ENCODE measurements around the gene CACNA1A.
"Not testable (repeated sequence)": the region's sequence is repeated elsewhere in the genome, so short reads cannot be mapped to it uniquely, and the experiment has no call there.

The CACNA1A gene

DNA sequence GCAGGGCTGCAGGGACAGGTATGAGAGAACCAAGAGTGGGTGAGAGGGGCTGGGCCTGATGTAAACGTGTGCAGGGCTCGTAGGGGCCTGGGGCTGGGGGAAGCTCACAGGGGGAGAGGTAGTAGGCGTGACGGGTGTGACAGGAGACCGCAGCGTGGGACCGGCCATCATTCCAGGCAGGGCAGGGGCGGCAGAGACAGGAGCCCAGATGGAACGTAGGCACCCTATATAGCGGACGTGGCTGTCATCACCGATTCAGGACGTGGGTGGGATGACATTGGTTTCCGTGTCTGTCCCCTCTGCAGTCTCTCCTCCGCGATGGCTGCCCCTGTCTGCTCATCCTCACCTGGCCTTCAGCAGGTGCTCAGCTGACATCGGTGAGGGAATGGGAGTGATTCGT is 307.6 kb downstream of the CACNA1A start:
- DNase-seq (ENCODE audit: low spot score) = no peak

DNA sequence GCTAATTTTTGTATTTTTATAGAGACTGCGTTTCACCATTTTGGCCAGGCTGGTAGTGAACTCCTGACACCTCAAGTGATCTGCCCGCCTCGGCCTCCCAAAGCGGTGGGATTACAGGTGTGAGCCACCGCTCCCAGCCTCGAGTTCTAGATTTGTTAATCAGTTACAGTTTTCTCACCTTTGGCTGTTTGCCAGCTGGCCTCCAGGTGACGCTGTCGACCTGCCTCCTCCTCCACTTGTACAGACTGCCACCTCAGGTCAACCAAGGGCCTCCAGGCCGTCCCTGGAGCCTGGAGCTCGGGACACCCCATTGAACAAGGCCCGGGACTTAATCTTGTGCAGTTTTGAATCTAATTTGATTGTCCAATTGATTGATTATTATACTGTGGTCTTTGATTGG is 310.6 kb downstream of the CACNA1A start:
- no peak for DNase-seq (ENCODE audit: low spot score)

DNA sequence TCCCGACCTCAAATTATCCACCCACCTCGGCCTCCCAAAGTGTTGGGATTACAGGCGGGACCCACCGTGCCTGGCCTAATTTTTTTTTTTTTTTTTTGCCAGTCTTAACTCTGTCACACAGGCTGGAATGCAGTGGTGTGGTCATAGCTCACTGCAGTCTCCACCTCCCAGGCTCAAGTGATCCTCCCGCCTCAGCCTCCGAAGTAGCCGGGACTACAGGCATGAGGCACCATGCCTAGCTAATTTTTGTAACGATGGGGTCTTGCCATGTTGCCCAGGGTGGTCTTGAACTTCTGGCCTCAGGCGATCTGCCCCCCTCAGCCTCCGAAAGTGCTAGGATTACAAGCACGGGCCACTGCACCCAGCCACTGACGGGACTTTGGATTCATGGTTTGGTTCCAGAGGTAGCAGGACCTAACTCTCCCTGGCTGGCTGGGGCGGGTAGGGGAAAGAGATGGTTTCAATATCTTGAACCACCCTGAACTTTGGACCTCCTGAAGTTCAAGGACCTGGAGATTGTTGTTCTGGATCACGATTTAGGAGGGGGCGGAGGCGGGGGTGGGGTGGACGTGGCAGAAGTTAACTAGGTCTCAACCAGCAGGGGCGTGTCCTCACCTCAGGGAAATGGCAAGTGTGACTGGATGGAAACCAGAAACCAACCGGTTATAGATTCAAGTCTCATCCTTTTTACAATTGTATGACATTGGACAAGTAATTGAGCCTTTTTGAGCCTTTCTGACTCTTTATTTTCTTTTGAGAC is 315.3 kb downstream of the CACNA1A start:
- no peak for DNase-seq (ENCODE audit: low spot score)

- no peak for DNase-seq (ENCODE audit: low spot score)
Observed at GRCh38 chr19:13189600-13189999, 316.7 kb downstream of the CACNA1A start.

GRCh38 chr19:13187419-13187818 is 318.9 kb downstream of the CACNA1A start:
- DNase-seq (ENCODE audit: low spot score) = no peak

GRCh38 chr19:13186688-13187087 is 319.6 kb downstream of the CACNA1A start:
- not testable (repeated sequence) for DNase-seq (ENCODE audit: low spot score)

DNA sequence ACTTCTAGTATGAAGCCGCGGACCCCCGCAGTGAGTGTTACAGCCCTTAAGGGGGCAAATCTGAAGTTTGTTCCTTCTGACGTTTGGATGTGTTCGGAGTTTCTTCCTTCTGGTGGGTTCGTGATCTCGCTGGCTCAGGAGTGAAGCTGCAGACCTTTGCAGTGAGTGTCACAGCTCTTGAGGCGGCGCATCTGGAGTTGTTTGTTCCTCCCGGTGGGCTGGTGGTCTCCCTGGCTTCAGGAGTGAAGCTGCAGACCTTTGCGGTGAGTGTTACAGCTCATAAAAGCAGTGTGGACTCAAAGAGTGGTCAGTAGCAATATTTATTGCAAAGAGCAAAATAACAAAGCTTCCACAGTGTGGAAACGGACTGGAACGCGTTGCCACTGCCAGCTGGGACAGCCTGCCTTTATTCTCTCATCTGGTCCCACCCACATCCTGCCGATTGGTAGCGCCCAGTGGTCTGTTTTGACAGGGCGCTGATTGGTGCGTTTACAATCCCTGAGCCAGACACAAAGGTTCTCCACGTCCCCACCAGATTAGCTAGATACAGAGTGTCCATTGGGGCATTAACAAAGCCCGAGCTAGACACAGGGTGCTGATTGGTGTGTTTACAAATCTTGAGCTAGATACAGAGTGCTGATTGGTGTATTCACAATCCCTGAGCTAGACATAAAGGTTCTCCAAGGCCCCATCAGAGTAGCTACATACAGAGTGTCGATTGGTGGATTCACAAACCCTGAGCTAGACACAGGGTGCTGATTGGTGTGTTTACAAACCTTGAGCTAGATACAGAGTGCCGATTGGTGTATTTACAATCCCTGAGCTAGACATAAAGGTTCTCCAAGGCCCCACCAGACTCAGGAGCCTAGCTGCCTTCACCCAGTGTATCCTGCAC is 320.3 kb downstream of the CACNA1A start:
- DNase-seq (ENCODE audit: low spot score) = not testable (repeated sequence)

DNA sequence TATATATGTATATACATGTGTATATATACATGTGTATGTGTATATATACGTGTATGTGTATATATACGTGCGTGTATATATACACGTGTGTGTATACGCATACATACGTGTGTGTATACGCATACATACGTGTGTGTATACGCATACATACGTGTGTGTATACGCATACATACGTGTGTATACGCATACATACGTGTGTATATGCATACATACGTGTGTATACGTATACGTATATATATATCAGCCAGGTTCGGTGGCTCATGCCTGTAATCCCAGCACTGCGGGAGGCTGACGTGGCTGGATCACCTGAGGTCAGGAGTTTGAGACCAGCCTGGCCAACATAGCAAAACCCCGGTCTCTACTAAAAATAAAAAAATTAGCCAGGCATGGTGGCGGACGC is 321.4 kb downstream of the CACNA1A start:
- not testable (repeated sequence) for DNase-seq (ENCODE audit: low spot score)

GRCh38 chr19:13181747-13182388 is 324.4 kb downstream of the CACNA1A start:
- no peak for DNase-seq (ENCODE audit: low spot score)

DNA sequence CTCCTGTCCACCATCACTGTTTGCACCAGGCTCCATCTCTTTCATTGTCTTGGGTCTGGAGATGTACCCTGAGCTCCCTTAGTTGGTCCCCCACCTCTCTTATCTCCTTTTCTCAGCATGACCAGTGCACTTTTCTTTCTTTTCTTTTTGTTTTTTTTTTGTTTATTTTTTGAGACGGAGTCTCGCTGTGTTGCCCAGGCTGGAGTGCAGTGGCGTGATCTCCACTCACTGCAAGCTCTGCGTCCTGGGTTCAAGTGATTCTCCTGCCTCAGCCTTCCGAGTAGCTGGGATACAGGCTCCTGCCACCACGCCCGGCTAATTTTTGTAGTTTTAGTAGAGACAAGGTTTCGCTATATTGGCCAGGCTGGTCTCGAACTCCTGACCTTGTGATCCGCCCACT is 328.0 kb downstream of the CACNA1A start:
- not testable (repeated sequence) for DNase-seq (ENCODE audit: low spot score)

GRCh38 chr19:13177584-13177983 is 328.7 kb downstream of the CACNA1A start:
- DNase-seq (ENCODE audit: low spot score) = not testable (repeated sequence)

DNA sequence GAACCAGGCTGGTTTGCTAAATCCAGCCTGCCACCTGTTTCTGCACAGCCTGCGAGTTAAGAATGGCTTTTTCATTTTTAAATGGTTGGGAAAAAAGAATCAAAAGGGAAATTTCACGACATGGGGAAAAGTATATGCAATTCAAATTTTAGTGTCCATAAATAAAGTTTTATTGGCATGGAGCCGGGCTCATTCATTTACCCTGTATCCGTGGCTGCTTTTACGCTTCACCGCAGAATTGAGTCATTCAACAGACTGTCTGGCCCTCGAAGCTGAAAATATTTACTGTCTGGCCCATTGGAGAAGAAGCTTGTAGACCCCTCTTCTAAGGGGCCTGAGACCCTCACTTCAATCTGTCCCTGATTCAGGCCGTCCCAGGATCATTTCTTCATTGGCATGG is 329.9 kb downstream of the CACNA1A start:
- DNase-seq (ENCODE audit: low spot score) = no peak

DNA sequence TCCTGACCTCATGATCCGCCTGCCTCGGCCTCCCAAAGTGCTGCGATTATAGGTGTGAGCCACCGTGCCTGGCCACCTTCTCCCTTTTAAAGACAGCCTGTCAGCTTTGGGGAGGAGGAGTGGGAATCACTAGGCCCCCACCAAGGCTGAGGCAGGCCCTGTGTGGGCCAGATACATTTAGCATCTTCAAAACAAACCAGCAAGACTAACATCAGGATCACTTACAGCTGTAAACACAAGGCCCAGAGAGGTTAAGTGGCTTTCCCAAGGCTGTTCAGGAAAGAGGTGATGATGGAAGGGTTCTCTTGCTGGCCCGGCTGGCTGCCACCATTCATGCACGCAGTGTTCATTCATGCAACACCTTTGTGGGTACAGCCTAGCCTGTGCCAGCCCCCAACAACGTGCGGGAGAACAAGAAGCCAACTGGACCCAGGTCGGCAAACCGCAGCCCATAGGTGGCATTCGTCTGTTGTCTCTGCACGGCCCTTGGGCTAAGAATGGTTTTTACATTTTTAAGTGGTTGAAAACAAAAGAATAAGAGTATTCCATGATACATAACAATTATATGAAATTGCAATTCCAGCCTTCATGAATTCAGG is 333.0 kb downstream of the CACNA1A start:
- no peak for DNase-seq (ENCODE audit: low spot score)

DNA sequence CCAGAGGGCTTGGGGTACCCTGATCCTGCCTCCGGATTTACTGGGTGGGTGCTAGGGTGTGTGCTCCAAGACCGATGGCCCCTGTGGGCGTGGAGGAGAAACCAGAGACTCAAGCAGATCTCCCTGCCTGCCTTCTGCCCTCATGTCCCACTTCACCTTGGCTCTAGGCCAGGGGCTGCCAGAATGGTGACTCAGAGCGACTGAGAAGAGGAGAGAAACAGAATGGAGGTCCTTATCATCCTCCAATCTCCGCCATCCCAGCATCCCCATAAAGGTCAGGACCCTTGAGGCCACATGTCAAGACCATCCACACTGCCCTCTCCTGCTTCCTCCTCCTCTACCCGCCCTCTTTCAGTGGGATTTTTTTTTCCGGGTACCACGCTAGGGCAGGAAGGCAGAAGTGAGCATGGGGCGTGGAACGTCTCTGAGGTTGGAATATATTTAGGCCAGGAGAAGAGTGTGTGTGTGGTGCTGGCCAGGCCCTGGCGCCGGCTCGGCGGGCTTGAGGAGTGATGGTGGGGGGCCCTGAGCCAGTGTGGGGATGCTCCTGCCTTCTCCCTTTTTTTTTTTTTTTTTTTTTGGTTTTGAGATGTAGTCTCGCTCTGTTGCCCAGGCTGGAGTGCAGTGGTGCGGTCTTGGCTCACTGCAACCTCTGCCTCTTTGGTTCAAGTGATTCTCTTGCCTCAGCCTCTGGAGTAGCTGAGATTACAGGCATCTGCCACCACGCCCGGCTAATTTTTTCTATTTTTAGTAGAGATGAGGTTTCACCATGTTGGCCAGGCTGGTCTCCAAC is 333.7 kb downstream of the CACNA1A start:
- DNase-seq (ENCODE audit: low spot score) = peak; percentile 73

- DNase-seq (ENCODE audit: low spot score) = no peak
Observed at GRCh38 chr19:13171146-13171545, 335.1 kb downstream of the CACNA1A start.

DNA sequence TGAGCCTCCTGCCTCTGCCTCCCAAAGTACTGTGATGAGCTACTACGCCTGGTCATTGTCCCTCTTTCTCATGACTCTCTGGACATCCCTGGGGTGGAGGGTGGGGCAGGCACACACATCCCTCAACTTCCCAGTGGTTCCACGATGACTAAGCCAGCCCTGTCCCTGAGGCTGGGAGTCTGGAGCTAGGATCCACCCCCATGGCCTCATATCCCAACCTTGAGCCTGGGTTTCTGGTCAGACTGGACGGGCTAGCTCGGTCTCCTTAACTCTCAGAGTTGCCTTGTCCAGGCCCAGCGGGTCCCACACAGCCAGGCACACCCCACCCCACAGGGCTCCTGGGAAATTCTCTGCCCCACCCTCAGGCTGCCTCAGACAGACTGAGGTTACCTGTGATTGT is 336.5 kb downstream of the CACNA1A start:
- DNase-seq (ENCODE audit: low spot score) = no peak

DNA sequence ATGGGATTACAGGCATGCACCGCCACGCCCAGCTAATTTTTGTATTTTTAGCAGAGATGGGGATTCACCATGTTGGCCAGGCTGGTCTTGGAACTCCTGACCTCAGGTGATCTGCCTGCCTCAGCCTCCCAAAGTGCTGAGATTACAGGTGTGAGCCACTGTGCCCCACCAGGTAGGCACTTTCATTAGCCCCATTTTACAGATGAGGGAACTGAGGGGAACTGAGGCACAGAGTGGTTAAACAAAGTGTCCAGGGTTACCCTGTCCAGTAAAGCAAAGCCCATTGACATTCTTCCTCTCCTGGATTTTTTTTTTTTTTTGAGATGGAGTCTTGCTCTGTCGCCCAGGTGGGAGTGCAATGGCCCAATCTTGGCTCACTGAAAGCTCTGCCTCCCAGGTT is 340.1 kb downstream of the CACNA1A start:
- DNase-seq (ENCODE audit: low spot score) = not testable (repeated sequence)

DNA sequence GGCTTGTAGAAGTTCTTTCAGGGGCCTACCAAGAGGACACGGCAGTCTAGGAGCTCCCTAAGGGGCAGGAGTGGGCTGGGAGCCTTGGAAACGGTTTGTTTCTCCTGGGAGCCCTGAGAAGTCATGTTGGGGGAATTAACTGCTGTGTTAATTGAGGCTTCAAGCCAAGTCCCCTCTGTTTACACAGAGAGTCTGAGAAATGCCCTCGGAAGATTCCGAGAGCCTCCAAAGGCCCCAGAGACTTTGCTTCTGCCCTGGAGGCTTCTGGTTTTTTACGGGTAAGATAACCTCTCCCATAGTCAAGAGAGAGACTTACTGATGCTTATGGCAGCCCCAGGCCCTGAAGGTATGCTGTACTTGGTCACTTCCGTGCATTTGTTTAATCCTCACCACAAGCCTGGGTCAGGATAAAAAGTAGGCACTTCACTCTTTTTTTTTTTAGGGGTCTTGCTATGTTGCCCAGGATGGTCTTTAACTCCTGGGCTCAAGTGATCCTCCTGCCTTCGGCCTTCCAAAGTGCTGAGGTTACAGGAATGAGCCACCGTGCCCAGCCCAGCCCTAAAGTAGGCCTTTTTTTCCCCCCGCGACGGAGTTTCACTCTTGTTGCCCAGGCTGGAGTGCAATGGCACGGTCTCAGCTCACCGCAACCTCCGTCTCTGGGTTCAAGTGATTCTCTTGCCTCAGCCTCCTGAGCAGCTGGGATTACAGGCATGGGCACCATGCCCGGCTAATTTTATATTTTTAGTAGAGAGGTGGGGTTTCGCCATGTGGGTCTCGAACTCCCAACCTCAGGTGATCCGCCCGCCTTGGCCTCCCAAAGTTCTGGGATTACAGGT is 340.9 kb downstream of the CACNA1A start:
- DNase-seq (ENCODE audit: low spot score) = no peak

DNA sequence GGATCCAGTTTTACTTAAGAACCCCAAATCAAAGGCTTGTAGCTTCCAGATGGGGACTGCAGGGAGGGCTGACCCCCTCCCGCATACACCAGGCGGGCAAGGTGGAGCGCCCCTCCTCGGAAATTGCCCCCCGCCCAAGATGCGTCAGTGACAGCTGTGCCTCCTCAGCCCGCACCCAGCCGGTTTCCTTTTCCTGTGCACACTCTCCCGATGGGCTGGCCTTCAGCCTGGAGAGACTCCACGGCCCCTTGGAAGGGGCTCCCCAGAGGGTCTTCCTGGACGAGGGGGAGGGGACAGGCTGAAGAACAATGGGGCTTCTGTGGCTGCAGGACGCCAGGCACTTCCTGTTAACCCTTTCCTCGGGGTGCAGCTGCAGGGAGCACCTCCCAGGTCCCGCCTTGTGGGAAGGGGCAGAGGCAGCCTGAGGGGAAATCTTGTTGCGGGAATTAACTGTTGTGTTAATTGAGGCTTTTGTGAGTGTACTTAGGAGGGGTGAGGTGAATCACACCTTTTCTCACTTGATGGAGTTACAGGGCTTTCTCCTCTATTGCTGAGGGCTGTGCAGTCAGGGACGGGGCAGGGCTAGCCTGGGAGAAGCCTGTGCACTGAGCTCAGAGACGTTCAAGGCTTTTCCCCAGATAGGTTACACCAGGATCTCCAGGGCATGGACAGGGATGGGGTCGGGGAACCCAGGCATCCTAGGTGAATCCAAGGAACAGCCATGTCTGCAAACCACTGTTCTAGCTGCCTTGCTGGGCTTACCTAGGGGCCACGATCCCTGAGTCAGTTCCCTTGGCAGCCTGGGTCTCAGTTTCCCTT is 341.7 kb downstream of the CACNA1A start:
- DNase-seq (ENCODE audit: low spot score) = peak; percentile 99
